Omental fat pad (tissue), 4 donors: ENCODE measurements around the gene CLEC4D. TPM values are rescaled to one million over a fixed set of nuclear protein-coding genes. Genes with fewer than 3 reads are reported as not detected.
"Not testable (repeated sequence)": the region's sequence is repeated elsewhere in the genome, so short reads cannot be mapped to it uniquely, and the experiment has no call there.

ENCODE experiments used
- ATAC-seq: fragments of 150-250 bp; one replicate; pipeline ENCODE4 v1.9.1; 2016; ENCODE audit warnings: mild to moderate bottlenecking, moderate library complexity; ENCODE audit not compliant: low FRiP score
- DNase-seq: peaks from one replicate; pipeline ENCODE4 v3.0.0-alpha.2; 2019; ENCODE audit warnings: low spot score
- CTCF ChIP-seq, 3 donors: fragments of 450-650 bp; IDR thresholded peaks; one replicate each; pipeline ENCODE4 v1.5.1; 2016 to 2017; ENCODE audit warnings: antibody characterized with exemption in 3 of 3, mild to moderate bottlenecking in 3 of 3, moderate library complexity in 2 of 3
- total RNA-seq, 4 donors: library from RNA; depleted of rRNA; stranded (reverse); fragments of >200 nt; gene quantifications; one replicate each; pipeline ENCODE4 v1.1.0, GENCODE V29; 2016

Gene CLEC4D
- total RNA-seq, 4 donors from 2014 or later, result 0.56 to 2.0 (median 1.1) TPM; not detected in 1

- no peak for TF ChIP-seq CTCF (IDR thresholded peaks at IDR 0.05)
- no peak for ATAC-seq
These were observed 30.2 kb upstream of the CLEC4D start for GRCh38 chr12:8483079-8483478.

GRCh38 chr12:8491646-8492530 is 21.4 kb upstream of the CLEC4D start:
- no peak for TF ChIP-seq CTCF (IDR thresholded peaks at IDR 0.05)
- ATAC-seq, result no peak
- no peak for DNase-seq

More at GRCh38 chr12:8483079-8483478, 30.2 kb upstream of the CLEC4D start:
- DNase-seq, result no peak

- no peak for DNase-seq
- ATAC-seq, result no peak
- TF ChIP-seq CTCF (IDR thresholded peaks at IDR 0.05), result no peak
These were observed 20.2 kb upstream of the CLEC4D start for GRCh38 chr12:8493084-8493483.

- not testable (repeated sequence) for ATAC-seq, DNase-seq
These were observed 17.6 kb upstream of the CLEC4D start for GRCh38 chr12:8495671-8496070.

- DNase-seq, ATAC-seq: not testable (repeated sequence)
These were observed 17.2 kb upstream of the CLEC4D start for GRCh38 chr12:8496074-8496473.

- TF ChIP-seq CTCF (IDR thresholded peaks at IDR 0.05), result no peak
- DNase-seq, result no peak
- no peak for ATAC-seq
These were observed 13.7 kb upstream of the CLEC4D start for GRCh38 chr12:8499616-8500015.

GRCh38 chr12:8501720-8502119 is 11.6 kb upstream of the CLEC4D start:
- ATAC-seq, result no peak
- TF ChIP-seq CTCF (IDR thresholded peaks at IDR 0.05), result no peak

GRCh38 chr12:8504351-8504750 is 9.0 kb upstream of the CLEC4D start:
- DNase-seq, result no peak
- ATAC-seq, result no peak
- no peak for TF ChIP-seq CTCF (IDR thresholded peaks at IDR 0.05)

More at GRCh38 chr12:8501720-8502119, 11.6 kb upstream of the CLEC4D start:
- no peak for DNase-seq
